ENCODE results near the gene BAZ2A.
"Not testable (repeated sequence)": the region's sequence is repeated elsewhere in the genome, so short reads cannot be mapped to it uniquely, and the experiment has no call there.

Gene BAZ2A

GRCh38 chr12:56653781-56654180, 23.7 kb upstream of the BAZ2A start:
- not testable (repeated sequence) for H3K27me3 ChIP-seq (ENCODE audit: control insufficient read depth in 1 of 2, insufficient read depth in 2 of 2, low read length in 2 of 2); H3K9ac ChIP-seq (ENCODE audit: low read length); H3K36me3 ChIP-seq (ENCODE audit: insufficient read depth, low read length); H3K9me3 ChIP-seq (ENCODE audit: low read length); H3K4me1 ChIP-seq (ENCODE audit: insufficient read depth, low read length); H3K4me3 ChIP-seq (ENCODE audit: low read depth in 1 of 2, low read length in 2 of 2); H3K27ac ChIP-seq (ENCODE audit: low read depth, low read length)

- peaks cover 18% of the 10 kb centered on the region for H3K36me3 ChIP-seq (ENCODE audit: insufficient read depth, low read length)
- not testable (repeated sequence) for H3K4me3 ChIP-seq (ENCODE audit: low read depth in 1 of 2, low read length in 2 of 2); H3K27me3 ChIP-seq (ENCODE audit: control insufficient read depth in 1 of 2, insufficient read depth in 2 of 2, low read length in 2 of 2); H3K9me3 ChIP-seq (ENCODE audit: low read length); H3K27ac ChIP-seq (ENCODE audit: low read depth, low read length); H3K9ac ChIP-seq (ENCODE audit: low read length)
- peaks cover 24% of the 10 kb centered on the region for H3K4me1 ChIP-seq (ENCODE audit: insufficient read depth, low read length)
Measured at GRCh38 chr12:56648023-56648422, 17.9 kb upstream of the BAZ2A start.

- Histone ChIP-seq H3K4me3 (ENCODE audit: low read depth in 1 of 2, low read length in 2 of 2) (peak within 1 kb of the TSS; percentile 87 to 100), H3K36me3 (ENCODE audit: insufficient read depth, low read length) (peaks cover 32% of the 10 kb centered on the region), H3K9me3 (ENCODE audit: low read length) (no peaks in the 10 kb centered on the region), H3K9ac (ENCODE audit: low read length) (peak within 1 kb of the TSS; percentile 98), H3K4me1 (ENCODE audit: insufficient read depth, low read length) (peaks cover 32% of the 10 kb centered on the region), H3K27me3 (ENCODE audit: control insufficient read depth in 1 of 2, insufficient read depth in 2 of 2, low read length in 2 of 2) (no peaks in the 10 kb centered on the region), H3K27ac (ENCODE audit: low read depth, low read length) (peak within 1 kb of the TSS; percentile 99)
Measured at GRCh38 chr12:56645717-56646446, 15.8 kb upstream of the BAZ2A start, which contains the start of gene ATP5F1B. Gene ATP5F1B (minus strand): TSS chr12:56645984. CDS start chr12:56645963, 21 bp downstream.

GRCh38 chr12:56645201-56645716, 15.1 kb upstream of the BAZ2A start:
- Histone ChIP-seq H3K27me3 (ENCODE audit: control insufficient read depth in 1 of 2, insufficient read depth in 2 of 2, low read length in 2 of 2) (no peaks in the 10 kb centered on the region), H3K4me3 (ENCODE audit: low read depth in 1 of 2, low read length in 2 of 2) (peak overlapping the region; percentile 87 to 100), H3K4me1 (ENCODE audit: insufficient read depth, low read length) (peaks cover 32% of the 10 kb centered on the region), H3K9me3 (ENCODE audit: low read length) (no peaks in the 10 kb centered on the region), H3K36me3 (ENCODE audit: insufficient read depth, low read length) (peaks cover 32% of the 10 kb centered on the region), H3K9ac (ENCODE audit: low read length) (peak overlapping the region; percentile 98), H3K27ac (ENCODE audit: low read depth, low read length) (peak overlapping the region; percentile 99)

GRCh38 chr12:56644654-56645053, 14.5 kb upstream of the BAZ2A start:
- Histone ChIP-seq H3K4me1 (ENCODE audit: insufficient read depth, low read length) (peaks cover 36% of the 10 kb centered on the region), H3K9ac (ENCODE audit: low read length) (peak overlapping the region; percentile 98), H3K9me3 (ENCODE audit: low read length) (no peaks in the 10 kb centered on the region), H3K27ac (ENCODE audit: low read depth, low read length) (peak overlapping the region; percentile 99), H3K27me3 (ENCODE audit: control insufficient read depth in 1 of 2, insufficient read depth in 2 of 2, low read length in 2 of 2) (no peaks in the 10 kb centered on the region), H3K4me3 (ENCODE audit: low read depth in 1 of 2, low read length in 2 of 2) (peak overlapping the region; percentile 87 to 100), H3K36me3 (ENCODE audit: insufficient read depth, low read length) (peaks cover 37% of the 10 kb centered on the region)

- Histone ChIP-seq H3K9me3 (ENCODE audit: low read length) (no peaks in the 10 kb centered on the region), H3K36me3 (ENCODE audit: insufficient read depth, low read length) (peaks cover 59% of the 10 kb centered on the region), H3K27ac (ENCODE audit: low read depth, low read length) (no peak overlapping the region), H3K27me3 (ENCODE audit: control insufficient read depth in 1 of 2, insufficient read depth in 2 of 2, low read length in 2 of 2) (no peaks in the 10 kb centered on the region), H3K4me1 (ENCODE audit: insufficient read depth, low read length) (peaks cover 40% of the 10 kb centered on the region), H3K4me3 (ENCODE audit: low read depth in 1 of 2, low read length in 2 of 2) (no peak overlapping the region), H3K9ac (ENCODE audit: low read length) (no peak overlapping the region)
Measured at GRCh38 chr12:56641219-56641618, 11.1 kb upstream of the BAZ2A start.

DNA sequence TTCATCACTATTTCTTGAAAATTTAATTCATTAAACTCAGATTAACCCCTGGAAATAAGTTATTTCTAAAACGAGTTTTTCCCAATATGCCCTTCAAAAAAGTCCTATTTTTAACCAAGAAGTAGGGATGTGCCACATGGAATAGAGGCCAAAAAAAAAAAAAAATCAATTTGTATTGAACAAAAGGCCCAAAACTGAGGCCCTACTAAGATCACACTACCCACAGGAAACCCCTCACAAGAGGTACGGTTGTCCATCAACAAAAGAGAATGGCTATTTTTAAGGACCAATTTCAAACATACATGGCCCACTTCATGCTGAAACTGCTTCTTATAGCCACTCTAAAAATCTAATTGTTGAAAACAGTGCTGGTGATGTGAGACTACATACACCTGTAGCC, 7.5 kb upstream of the BAZ2A start:
- Histone ChIP-seq H3K9ac (ENCODE audit: low read length) (peak overlapping the region; percentile 35), H3K27me3 (ENCODE audit: control insufficient read depth in 1 of 2, insufficient read depth in 2 of 2, low read length in 2 of 2) (no peaks in the 10 kb centered on the region), H3K9me3 (ENCODE audit: low read length) (no peaks in the 10 kb centered on the region), H3K27ac (ENCODE audit: low read depth, low read length) (peak overlapping the region; percentile 66), H3K36me3 (ENCODE audit: insufficient read depth, low read length) (peaks cover 37% of the 10 kb centered on the region), H3K4me3 (ENCODE audit: low read depth in 1 of 2, low read length in 2 of 2) (no peak overlapping the region), H3K4me1 (ENCODE audit: insufficient read depth, low read length) (peaks cover 36% of the 10 kb centered on the region)

GRCh38 chr12:56636675-56637540, 6.8 kb upstream of the BAZ2A start:
- Histone ChIP-seq H3K4me3 (ENCODE audit: low read depth in 1 of 2, low read length in 2 of 2) (peak overlapping the region; percentile 88 to 96), H3K4me1 (ENCODE audit: insufficient read depth, low read length) (peaks cover 40% of the 10 kb centered on the region), H3K27ac (ENCODE audit: low read depth, low read length) (peak overlapping the region; percentile 66)

GRCh38 chr12:56635806-56636674, 5.9 kb upstream of the BAZ2A start:
- Histone ChIP-seq H3K27me3 (ENCODE audit: control insufficient read depth in 1 of 2, insufficient read depth in 2 of 2, low read length in 2 of 2) (no peaks in the 10 kb centered on the region), H3K27ac (ENCODE audit: low read depth, low read length) (peak overlapping the region; percentile 66), H3K4me1 (ENCODE audit: insufficient read depth, low read length) (peaks cover 43% of the 10 kb centered on the region), H3K9me3 (ENCODE audit: low read length) (no peaks in the 10 kb centered on the region), H3K4me3 (ENCODE audit: low read depth in 1 of 2, low read length in 2 of 2) (peak overlapping the region; percentile 88 to 96), H3K9ac (ENCODE audit: low read length) (peak overlapping the region; percentile 94), H3K36me3 (ENCODE audit: insufficient read depth, low read length) (peaks cover 28% of the 10 kb centered on the region)

More at GRCh38 chr12:56636675-56637540, 6.8 kb upstream of the BAZ2A start:
- Histone ChIP-seq H3K9me3 (ENCODE audit: low read length) (no peaks in the 10 kb centered on the region), H3K27me3 (ENCODE audit: control insufficient read depth in 1 of 2, insufficient read depth in 2 of 2, low read length in 2 of 2) (no peaks in the 10 kb centered on the region), H3K9ac (ENCODE audit: low read length) (peak overlapping the region; percentile 94), H3K36me3 (ENCODE audit: insufficient read depth, low read length) (peaks cover 30% of the 10 kb centered on the region)

DNA sequence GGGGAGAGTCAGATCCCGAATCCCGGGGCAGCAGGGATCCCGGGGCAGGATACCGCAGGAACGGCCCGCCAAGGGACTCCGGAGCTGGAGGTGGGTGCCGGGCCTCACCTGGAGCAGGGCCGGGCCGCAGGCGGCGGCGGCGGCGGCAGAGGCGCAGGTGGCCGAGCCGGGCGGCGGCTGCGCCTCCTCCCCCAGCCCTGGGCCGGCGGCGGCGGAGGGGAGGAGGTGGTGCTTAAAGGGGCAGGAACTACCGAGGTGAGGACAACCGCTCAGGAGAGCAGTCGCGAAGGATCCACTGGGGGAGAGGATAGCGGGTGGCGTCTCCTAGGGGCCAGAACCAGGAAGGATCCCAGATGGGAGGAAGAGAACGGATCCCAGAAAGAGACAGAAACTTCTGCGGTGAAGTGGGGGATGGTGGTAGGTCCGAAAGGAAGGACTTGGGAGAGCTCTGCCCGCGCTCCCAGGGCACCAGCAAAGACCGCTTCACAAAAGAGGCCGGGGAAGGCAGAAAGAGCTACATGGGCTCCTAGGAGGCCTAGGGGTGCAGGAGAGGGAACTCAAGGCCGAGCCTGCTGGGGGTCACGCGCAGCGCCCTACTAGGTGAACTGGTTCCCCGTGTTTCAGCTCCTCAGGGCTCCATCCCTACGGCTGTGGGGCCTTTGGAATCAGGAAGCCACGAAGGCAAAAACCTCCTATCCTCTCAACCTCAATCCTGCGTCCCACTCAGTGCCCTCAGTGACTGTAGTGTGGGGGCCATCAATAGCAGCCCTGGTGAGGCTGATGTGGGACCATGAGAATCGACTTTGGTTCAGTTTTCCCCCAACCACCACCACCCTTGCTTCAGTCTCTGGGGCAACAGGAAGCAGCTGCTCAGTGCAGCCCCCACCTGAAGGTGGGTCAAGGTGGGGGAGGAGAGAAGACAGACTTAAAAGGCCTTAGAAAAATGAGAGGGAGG, 5.0 kb upstream of the BAZ2A start:
- H3K27ac ChIP-seq (ENCODE audit: low read depth, low read length), result peak overlapping the region; percentile 66
- H3K36me3 ChIP-seq (ENCODE audit: insufficient read depth, low read length), result peaks cover 27% of the 10 kb centered on the region
- H3K4me3 ChIP-seq (ENCODE audit: low read depth in 1 of 2, low read length in 2 of 2), result peak overlapping the region; percentile 88 to 96
- peaks cover 51% of the 10 kb centered on the region for H3K4me1 ChIP-seq (ENCODE audit: insufficient read depth, low read length)
- no peaks in the 10 kb centered on the region for H3K27me3 ChIP-seq (ENCODE audit: control insufficient read depth in 1 of 2, insufficient read depth in 2 of 2, low read length in 2 of 2)
- H3K9ac ChIP-seq (ENCODE audit: low read length), result peak overlapping the region; percentile 94
- no peaks in the 10 kb centered on the region for H3K9me3 ChIP-seq (ENCODE audit: low read length)
